LoVo (cell line): ENCODE results near the gene PRKD1.

Experiments
- DNase-seq: peaks from one replicate; pipeline ENCODE4 v3.0.0-alpha.2; 2016; ENCODE audit warnings: low spot score

Gene PRKD1

DNA sequence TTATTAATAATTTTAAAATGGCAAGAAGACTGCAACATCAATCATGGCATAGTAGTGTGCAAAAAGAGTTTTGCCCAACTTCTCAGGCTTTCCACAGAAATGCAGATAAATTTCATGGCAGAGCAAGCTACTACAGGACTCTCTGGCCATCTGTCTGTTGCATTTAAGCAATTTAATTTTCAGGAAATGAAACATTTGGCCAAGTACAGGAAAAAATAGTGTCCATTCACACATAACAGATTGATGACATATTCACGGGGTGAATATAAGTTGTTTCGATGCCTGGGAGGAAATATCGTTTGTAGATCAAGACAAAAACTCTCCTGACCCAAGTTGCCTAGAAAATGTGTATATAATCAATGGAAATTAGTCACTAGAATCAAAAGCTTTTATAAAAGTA, 324.0 kb downstream of the PRKD1 start:
- DNase-seq: no peak

DNA sequence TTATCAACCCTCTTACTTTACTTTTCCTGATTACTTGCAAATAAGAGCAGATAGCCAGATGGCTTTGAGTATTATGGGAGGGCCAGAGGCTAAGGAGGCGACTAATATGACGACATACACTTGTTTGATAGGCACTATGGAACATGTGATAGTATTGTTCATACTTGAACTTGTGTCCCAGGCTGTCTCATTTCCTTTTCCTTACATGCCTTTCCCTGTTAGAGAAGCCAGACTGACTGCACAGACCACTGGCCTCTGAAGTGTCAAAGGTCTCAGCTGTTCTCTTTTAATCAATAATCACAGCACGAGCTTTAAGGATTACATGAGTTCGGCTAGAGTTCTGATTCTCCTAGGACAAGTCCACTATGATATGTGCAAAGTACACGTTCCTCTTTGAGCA, 326.0 kb downstream of the PRKD1 start:
- no peak for DNase-seq

DNA sequence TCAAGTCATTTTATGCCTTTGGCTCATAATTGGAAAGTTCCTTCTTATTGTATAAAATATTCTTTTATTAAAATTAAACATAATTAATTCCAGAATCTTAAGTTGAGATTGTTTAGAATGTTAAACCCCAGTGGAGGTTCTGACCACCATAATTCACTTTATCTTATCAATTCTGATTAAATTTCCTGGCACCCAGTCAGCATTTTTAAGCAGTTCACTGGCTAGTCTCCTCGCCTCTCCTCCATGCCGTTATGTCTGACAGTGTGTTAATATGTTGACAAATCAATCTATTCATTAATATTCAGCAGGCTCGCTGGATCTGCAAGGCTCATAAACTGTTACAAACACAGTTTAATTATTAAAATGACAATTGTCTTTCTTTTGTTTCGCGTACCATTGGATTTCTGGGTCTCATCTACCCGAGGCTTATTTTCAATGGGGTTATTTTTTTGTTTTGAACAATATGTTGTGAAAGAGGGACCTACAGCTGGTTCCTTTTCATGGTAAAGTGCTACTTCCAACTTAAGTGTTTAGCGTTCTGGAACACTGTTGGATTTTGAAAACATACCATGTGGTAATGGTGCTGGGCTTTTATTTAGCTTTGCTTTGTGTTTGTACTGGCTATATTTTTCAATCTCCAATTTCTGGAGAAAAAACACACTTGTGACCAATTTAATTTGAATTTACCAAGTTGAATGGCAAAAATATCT, 339.7 kb downstream of the PRKD1 start:
- DNase-seq: no peak

DNA sequence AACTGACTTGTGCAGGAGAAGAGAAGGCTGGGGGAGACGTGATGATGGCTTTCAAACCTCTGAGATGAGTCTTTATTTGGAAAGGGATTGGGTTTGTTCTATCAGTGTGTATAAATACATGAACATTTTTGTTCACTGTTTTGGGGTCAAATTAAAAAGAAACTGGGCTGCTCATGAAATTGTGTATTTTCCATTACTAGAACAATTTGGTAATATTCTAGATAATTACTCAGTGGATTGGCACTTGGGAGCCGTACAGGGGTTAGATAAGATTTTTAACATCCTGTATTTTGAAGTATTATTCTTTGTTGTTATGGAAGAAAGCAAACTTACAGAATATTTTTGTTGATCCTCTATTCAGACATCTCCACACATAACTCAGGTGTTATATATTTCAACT, 340.6 kb downstream of the PRKD1 start:
- no peak for DNase-seq

DNA sequence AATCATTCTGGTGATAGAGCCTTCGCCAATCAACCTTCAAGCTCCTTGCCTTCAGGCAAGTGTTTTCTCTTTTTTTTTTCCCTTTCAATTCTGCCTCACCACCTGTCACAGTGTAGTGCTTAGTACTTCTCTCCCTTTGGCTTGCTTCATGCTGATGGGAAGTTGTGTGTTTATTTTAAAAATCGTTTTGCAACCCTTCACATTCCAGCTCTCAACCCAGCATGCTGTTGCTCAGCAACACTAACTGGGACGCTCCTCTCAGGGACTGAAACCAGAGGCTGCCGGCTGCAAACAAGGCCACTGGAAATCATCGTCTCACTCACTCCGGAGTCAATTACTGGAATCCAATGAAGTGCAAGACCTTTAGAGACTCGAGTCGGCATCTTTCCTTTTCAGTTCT, 342.7 kb downstream of the PRKD1 start:
- DNase-seq: no peak

DNA sequence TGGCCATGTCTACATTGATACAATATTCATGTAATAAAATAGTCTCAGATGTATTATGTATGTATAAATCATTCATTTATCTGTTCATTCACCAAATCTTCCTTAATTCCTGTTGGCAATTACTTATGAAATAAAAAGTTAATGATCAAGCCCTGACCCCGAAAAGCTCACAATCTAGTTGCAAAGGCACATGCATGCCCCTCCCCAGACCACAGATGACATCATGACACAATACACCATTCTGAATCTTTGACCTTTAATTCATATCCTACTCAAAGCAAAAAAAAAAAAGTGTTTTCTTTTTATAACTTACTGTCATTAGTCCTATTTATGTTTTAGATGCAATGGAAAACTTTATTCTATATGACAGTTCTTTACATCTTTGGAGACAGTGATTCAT, 346.9 kb downstream of the PRKD1 start:
- no peak for DNase-seq

DNA sequence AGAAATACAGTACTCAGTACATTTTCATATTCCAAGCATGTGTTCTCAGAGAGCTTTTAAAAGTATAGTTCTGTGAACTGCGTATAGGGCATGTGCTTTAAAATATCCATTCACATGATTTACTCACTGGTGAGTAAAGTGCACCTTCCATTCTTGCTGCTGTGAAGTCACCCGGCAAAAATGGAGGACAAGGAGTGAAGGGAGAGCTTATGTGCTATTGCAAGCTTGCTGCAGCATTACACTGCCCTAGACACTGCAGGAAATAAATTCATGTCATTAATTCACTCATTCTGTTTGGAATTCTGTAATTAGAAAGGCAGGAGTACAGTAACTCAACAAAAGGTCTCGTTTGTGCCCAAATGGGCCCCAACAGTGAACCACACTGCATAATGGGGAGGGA, 347.8 kb downstream of the PRKD1 start:
- no peak for DNase-seq

DNA sequence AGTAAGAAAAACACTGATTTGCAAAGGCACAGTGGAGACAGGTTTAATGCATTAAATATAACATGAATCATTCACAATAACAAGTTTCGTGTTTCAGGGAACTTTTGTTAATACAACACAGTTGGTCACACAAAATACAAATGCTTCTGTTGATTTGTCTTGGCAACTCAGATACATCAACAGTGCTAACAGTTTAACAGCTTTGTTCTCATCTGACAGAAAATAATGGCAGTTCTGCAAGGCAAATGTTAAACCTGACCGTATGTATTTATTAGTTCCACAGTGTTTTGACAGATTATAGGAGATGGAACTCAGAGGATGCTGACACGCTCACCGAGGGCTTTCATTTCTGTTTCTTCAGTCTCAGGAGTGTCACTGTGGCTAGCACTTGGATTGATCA, 350.7 kb downstream of the PRKD1 start:
- no peak for DNase-seq

DNA sequence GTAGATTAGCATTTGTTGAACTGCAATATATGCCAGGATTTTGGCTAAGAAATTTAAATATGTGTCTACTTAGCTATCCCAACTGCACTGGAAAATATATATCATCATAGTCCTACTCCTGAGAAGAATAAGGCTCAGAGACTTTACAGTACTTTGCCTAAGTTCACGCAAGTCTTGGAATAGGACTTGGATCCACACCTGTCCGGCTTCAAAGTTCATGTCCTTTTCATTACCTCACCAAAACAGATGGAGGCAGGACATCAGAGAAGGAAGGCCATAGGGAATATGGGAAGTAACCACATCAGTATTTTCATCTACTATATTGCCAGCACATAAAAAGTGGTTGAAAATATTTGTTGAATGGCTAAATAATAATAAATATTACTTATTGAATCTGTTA, 358.5 kb downstream of the PRKD1 start:
- DNase-seq: no peak

DNA sequence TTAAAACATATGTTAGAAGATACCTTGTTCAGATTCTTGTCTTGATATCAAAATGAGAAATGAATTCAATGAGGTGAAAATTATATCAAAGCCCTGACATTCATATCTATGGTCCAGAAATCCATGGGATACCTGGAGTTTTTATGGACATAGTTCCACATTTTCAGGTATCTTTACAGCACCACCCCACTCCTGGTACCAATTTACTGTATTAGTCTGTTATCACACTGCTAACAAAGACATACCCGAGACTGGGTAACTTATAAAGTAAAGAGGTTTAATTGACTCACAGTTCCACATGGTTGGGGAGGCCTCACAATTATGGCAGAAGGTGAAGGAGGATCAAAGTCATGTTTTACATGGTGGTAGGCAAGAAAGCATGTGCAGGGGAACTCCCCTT, 361.5 kb downstream of the PRKD1 start:
- no peak for DNase-seq

DNA sequence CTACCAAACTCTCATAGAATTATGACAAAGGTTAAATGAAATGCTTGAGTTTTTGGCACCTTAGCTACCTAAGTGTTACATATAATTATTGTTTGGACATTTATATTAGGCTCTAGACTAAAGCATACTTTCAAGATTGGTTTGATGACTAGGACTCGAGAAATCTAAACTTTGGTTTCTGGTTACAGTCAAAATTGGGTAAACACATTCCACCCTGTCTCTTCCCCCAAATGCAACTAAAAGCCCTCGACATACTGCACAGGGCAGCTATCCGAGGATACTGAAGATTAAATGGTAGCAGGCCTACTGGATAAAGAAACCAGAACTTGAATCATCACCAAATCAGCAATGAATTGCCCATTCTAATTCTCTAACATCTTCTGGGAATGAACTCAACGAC, 369.1 kb downstream of the PRKD1 start:
- no peak for DNase-seq

DNA sequence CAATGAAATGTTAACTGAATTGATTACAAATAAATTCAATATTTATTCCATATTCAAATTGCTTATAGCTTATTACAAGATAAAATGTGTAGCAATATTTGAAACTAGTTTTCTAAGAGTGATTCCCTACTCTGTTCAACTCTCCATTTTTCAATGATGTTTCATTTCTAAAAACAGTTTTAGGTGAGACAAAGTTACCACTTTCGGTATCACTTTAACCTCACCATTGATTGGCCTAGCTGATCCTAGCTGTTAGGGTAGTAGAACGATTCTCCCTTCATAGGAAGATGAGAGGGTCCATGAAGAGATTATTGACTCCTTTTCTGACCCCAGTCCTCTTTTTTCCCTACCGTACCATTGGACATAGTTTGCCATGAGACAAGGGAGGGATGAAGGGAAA, 373.3 kb downstream of the PRKD1 start:
- no peak for DNase-seq

DNA sequence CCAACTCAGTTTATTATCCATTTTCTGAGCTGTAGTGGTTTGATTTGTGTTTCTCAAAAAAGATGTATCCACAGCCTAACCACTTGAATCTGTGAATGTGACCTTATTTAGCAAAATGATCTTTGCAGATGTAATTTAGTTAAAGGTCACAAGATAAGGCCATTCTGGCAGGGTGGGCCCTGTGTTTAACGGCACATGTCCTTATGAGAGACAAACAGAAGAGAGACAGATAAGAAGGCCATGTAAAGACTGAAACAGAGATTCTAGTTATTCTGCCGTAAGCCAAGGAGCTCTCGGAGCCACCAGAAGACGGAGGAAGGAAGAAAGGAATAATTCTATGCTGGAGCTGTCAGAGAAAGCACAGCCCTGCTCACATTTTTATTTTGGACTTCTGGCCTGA, 374.2 kb downstream of the PRKD1 start:
- DNase-seq: no peak

DNA sequence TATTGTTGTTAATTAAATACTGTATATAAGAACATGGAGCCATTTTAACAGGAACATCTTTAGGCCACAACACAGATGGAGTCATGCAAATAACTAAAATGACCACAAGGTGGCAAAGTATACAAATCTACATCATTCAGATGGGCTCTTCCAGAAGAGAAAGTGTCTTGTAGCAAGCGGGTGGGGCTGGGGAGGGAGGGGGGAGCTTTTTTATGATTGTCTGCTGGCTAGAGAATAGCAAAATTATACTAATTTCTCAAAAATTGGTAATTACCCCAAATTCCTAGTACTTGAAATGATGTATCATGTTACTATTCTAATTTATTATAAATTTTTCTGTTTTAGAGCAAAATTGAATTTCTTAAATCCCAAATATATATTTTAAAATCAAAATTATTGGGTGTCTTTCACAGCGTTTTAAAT, 378.7 kb downstream of the PRKD1 start:
- DNase-seq: peak; percentile 32

DNA sequence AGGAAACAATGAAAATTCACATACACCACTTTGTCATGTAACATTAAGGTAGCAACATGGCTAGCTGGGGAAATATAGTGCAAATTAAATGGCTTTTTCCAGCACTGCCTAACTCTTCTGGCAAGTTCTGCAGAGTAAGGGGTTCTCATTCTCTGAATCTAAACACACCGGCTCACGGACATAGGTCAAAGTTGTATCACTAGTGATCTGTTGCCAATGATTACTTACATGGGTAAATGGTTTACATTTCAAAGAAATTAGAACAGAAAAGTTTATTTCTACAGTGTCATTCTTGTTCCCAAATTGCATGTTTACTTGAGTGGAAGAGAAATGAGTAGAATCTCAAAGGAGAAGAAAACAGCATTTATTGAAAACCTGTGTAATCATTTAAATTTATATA, 381.9 kb downstream of the PRKD1 start:
- no peak for DNase-seq

DNA sequence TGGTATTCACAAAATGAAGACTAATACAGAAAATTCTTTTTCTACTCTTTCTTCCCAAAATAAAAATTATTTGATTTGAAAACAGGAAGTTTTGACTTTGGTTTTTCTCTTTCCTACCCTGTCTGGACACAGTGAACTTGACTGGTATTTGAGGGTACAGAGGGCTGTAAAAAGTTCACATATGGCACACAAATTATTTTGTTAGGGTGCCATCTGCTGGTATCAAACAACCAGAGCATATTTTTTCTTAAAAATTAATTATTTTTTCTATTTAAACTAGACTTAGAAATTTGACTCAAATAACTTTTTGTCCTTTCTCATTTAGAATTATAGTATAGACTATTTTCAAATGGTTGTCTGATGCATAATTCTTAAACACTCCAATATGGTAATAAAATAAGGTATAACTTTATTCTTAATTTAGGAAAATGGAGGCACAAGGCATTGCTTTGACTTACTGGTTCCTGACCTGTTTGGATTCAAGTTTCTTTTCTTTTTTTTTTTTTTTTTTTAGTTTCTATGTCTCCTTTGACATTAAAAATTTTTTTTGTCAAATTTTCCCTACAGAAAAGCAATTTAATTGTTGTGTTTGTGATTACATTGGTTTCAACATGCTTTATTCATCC, 390.6 kb downstream of the PRKD1 start:
- DNase-seq: no peak

DNA sequence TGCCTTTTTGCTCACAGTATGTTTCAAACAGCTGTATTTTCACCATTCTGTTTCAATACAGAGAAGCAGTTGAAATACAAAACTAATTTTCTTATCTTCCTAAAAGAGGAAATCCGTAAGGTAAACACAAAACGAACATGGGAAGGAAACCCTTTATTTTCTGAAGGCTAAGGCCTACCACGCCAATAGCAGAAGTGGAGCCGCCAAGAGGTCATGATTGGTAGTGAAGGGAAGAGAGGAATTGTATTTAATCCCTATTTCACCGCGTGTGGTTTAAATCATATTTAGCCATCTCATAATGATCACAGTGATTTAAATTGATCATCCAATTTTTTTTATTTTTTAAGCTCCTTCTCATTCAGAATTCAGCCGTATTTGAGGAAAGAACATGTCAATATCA, 398.2 kb downstream of the PRKD1 start:
- DNase-seq: no peak

DNA sequence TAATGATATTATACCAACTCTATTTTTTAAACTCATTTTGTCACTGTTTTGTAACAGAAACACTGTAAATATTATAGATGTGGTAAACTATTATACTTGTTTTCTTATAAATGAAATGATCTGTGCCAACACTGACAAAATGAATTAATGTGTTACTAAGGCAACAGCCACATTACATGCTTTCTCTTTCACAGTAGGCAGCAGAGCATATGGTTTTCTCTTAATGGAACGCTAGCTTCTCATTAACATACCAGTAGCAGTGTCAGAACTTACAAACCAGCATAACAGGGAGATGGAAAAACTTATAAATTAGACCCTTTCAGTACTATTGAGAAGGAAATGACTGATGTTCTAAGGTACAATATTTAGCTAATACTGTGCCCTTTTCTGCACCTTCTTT, 398.8 kb downstream of the PRKD1 start:
- no peak for DNase-seq

DNA sequence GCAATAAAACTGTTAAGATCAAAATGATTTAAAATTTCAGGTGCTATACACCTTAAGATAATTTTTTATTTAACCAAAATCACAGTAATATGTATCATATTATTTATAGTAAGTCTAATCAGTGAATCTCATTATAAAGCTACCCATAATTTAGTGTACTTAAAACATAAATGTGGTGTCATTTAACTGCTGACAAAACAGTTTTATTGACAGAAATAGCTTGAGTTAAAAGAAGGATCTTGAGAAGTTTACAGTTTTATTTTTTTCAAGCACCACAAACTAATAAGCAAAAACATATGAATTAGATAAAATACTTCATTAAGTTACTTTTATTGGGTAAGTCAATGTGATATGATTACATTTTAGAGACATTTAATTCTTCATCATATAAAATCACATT, 400.4 kb downstream of the PRKD1 start:
- no peak for DNase-seq
